H54 (cell line): ENCODE measurements around the gene MED12.

Experiments
- DNase-seq: peaks from one replicate; pipeline ENCODE4 v3.0.0; 2011; ENCODE audit warnings: low spot score, mixed read lengths; ENCODE audit not compliant: insufficient read length
- FAIRE-seq: peaks from 3 replicates; lab custom pipeline; 2011; peaks lifted over from hg19 to GRCh38; lab: Jason Lieb, UNC
- POLR2A ChIP-seq: IDR thresholded peaks from 2 replicates; pipeline ENCODE4 v1.6.1; 2011; ENCODE audit warnings: low read depth, mild to moderate bottlenecking, low read length

The MED12 gene

GRCh38 chrX:71181558-71181909 lies 63.1 kb downstream of the MED12 start:
- FAIRE-seq (no peak), DNase-seq (no peak)
- TF ChIP-seq POLR2A, result no peak

- DNase-seq (peak; percentile 65), FAIRE-seq (peak; percentile 92)
Observed at GRCh38 chrX:71181910-71182799, 63.8 kb downstream of the MED12 start.

GRCh38 chrX:71182871-71183270 lies 64.5 kb downstream of the MED12 start:
- DNase-seq (no peak), FAIRE-seq (no peak)
- TF ChIP-seq POLR2A, result no peak

More at GRCh38 chrX:71181910-71182799, 63.8 kb downstream of the MED12 start:
- TF ChIP-seq POLR2A, result peak; percentile 68

- no peak for TF ChIP-seq POLR2A
- FAIRE-seq, result no peak
- DNase-seq, result no peak
Observed at GRCh38 chrX:71183341-71183740, 64.9 kb downstream of the MED12 start.

GRCh38 chrX:71184092-71184491 lies 65.7 kb downstream of the MED12 start:
- no peak for FAIRE-seq
- no peak for DNase-seq
- no peak for TF ChIP-seq POLR2A

GRCh38 chrX:71184803-71185495 lies 66.6 kb downstream of the MED12 start:
- no peak for DNase-seq
- FAIRE-seq, result no peak
- TF ChIP-seq POLR2A, result no peak

GRCh38 chrX:71191248-71191647 lies 72.9 kb downstream of the MED12 start:
- no peak for TF ChIP-seq POLR2A
- DNase-seq, result no peak
- no peak for FAIRE-seq
